Heart right ventricle (tissue), 16 donors: ENCODE data around the gene KBTBD8. TPM values are rescaled to one million over a fixed set of nuclear protein-coding genes. Genes with fewer than 3 reads are reported as not detected.
A peak's percentile ranks its signal among the peaks of the same experiment; 100 is the strongest.

Source experiments
- ATAC-seq, 8 donors: fragments of 200-7000 bp; cut with Tn5 transposase; one replicate each; pipeline ENCODE4 v1.9.1; 2020; ENCODE audit warnings: mild to moderate bottlenecking in 8 of 8, moderate library complexity in 8 of 8, moderate number of reproducible peaks in 1 of 8
- DNase-seq, 2 donors: peaks; one replicate each; pipeline ENCODE4 v3.0.0-alpha.2; 2020
- H3K27ac ChIP-seq, 10 donors: fragments of 200-600 bp; sonication (generic) in 2 of 10; one replicate each; pipeline versions ENCODE4 v1.5.0 to v1.8.0; 2020 to 2022; ENCODE audit warnings: mild to moderate bottlenecking in 3 of 10
- H3K27me3 ChIP-seq, 7 donors: fragments of 200-600 bp; one replicate each; pipeline ENCODE4 v1.8.0; 2021 to 2022; ENCODE audit warnings: mild to moderate bottlenecking in 2 of 7
- H3K36me3 ChIP-seq, 9 donors: fragments of 200-600 bp; sonication (generic) in 1 of 9; one replicate each; pipeline versions ENCODE4 v1.5.0 to v1.8.0; 2020 to 2022; ENCODE audit warnings: mild to moderate bottlenecking in 2 of 9
- H3K4me1 ChIP-seq, 9 donors: fragments of 200-600 bp; sonication (generic) in 1 of 9; one replicate each; pipeline versions ENCODE4 v1.5.0 to v1.8.0; 2020 to 2022; ENCODE audit warnings: mild to moderate bottlenecking in 4 of 9
- H3K4me3 ChIP-seq, 10 donors: fragments of 200-600 bp; sonication (generic) in 2 of 10; one replicate each; pipeline versions ENCODE4 v1.5.0 to v1.8.0; 2020 to 2022; ENCODE audit warnings: mild to moderate bottlenecking in 7 of 10, moderate library complexity in 2 of 10
- H3K9me3 ChIP-seq, 11 donors: fragments of 200-600 bp in 10 of 11; sonication (generic) in 2 of 11; one replicate each; pipeline versions ENCODE4 v1.5.0 to v1.8.0; 2013 to 2022; ENCODE audit warnings: mild to moderate bottlenecking in 2 of 11, control low read depth in 1 of 11, moderate library complexity in 1 of 11
- WGBS, 2 donors: extraction: QIAGEN DNeasy Blood & Tissue Kit; methylation state at CpG; one replicate each; pipeline ENCODE4 v1.1.7; 2013; ENCODE audit warnings: inconsistent platforms in 1 of 2; 5-methylcytosine and 5-hydroxymethylcytosine counted together
- intact Hi-C, 10 donors: fragments of 100-400 bp; cut with DNase I; formaldehyde crosslinking; loops; one replicate each; pipeline versions ENCODE4 v1.11.1 to v1.14.2; 2022
- polyA plus RNA-seq, 2 donors: library from polyadenylated mRNA; stranded (reverse); fragments of 200-250 nt; gene quantifications; one replicate each; pipeline ENCODE4 v1.2.3, GENCODE V29; 2013
- total RNA-seq, 10 donors: library from RNA; stranded (reverse); fragmentation: NEBNext Ultra II Directional in 3 of 10; extraction: Animal tissue kit (Norgen Biotek cat#: 25700) in 3 of 10; gene quantifications; one replicate each; pipeline versions ENCODE4 v1.2.1 to v1.2.4, GENCODE V29; 2021 to 2023
- TF ChIP-seq, protein P1 (sequence below), 9 donors: fragments of 200-600 bp; sonication (generic) in 2 of 9; IDR thresholded peaks; one replicate each; pipeline versions ENCODE4 v1.5.0 to v1.8.0; 2021 to 2022; ENCODE audit warnings: antibody characterized with exemption in 9 of 9, mild to moderate bottlenecking in 5 of 9, moderate library complexity in 1 of 9
- donor health status: Arrhythmogenic right ventricular cardiomyopathy.
- donor health status: ischemic (EF 13 %, LVEDD 7.1; RV severe dilation, severe dysfunction).
- donor health status: healthy with polysubstance abuse.
- donor health status: DM: no; HTN: yes; CAD: no.
- donor health status: DM: no; HTN: no; CAD: no.
- donor health status: ischemic (EF 25% LVEDD 6.9; RV normal size, moderate dysfunction).
- donor health status: ischemic (EF 25% LVEDD 5.7; RV mildly dilated, moderate dysfunction).
- donor health status: healthy.
- donor health status: DM: yes; HTN: yes; CAD: no.
- donor health status: Ischemic cardiomyopathy.
- donor health status: ischemic (EF 35%, LVEDD 5.7; RV mildly dilated, moderate dysfunction).
- donor health status: nonischemic (EF 11% LVEDD 7.7; RV severe dilation, severe dysfunction).
- donor health status: DM: yes; HTN: yes; CAD: no.
- donor health status: PGD.
- donor health status: ischemic (EF 29% LVEDD 5.4; RV normal size, mild dysfunction).
- donor health status: nonischemic (EF 23%, LVEDD 6.1; RV moderate dilation, normal function).

The KBTBD8 gene
- total and polyA plus RNA-seq, 12 donors, result 1.2 to 11.4 (median 4.5) TPM

- intact Hi-C loops, result no loop called here
- Histone ChIP-seq H3K9me3 (no peaks in the 10 kb centered on the region), H3K27me3 (no peaks in the 10 kb centered on the region), H3K36me3 (peaks cover 0 to 18% (median 0%) of the 10 kb centered on the region in 9 donors), H3K4me1 (peaks cover 0 to 28% (median 10%) of the 10 kb centered on the region in 9 donors), H3K4me3 (no peak overlapping the region), H3K27ac (peak overlapping the region in 2 of 10 donors; percentile 13 to 76)
- DNase-seq (no peak), ATAC-seq (no peak)
- 88 to 90% methylated on average over 8 of the region's 8 CpGs for WGBS, 2 donors
- TF ChIP-seq, protein P1, sequence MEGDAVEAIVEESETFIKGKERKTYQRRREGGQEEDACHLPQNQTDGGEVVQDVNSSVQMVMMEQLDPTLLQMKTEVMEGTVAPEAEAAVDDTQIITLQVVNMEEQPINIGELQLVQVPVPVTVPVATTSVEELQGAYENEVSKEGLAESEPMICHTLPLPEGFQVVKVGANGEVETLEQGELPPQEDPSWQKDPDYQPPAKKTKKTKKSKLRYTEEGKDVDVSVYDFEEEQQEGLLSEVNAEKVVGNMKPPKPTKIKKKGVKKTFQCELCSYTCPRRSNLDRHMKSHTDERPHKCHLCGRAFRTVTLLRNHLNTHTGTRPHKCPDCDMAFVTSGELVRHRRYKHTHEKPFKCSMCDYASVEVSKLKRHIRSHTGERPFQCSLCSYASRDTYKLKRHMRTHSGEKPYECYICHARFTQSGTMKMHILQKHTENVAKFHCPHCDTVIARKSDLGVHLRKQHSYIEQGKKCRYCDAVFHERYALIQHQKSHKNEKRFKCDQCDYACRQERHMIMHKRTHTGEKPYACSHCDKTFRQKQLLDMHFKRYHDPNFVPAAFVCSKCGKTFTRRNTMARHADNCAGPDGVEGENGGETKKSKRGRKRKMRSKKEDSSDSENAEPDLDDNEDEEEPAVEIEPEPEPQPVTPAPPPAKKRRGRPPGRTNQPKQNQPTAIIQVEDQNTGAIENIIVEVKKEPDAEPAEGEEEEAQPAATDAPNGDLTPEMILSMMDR (IDR thresholded peaks at IDR 0.05), result no peak
Observed at GRCh38 chr3:67001086-67001861, 3.2 kb downstream of the KBTBD8 start.

GRCh38 chr3:67005974-67006373, 7.9 kb downstream of the KBTBD8 start:
- H3K27me3 ChIP-seq, result no peaks in the 10 kb centered on the region
- no peaks in the 10 kb centered on the region for H3K9me3 ChIP-seq
- ATAC-seq (peak in 3 of 8 donors; percentile 59 to 81 (median 66)), DNase-seq (no peak)
- H3K4me3 ChIP-seq, result peak overlapping the region in 3 of 10 donors; percentile 1 to 19 (median 18)
- peaks cover 0 to 41% (median 0%) of the 10 kb centered on the region in 9 donors for H3K36me3 ChIP-seq
- TF ChIP-seq, protein P1 (IDR thresholded peaks at IDR 0.05), result no peak
- H3K27ac ChIP-seq, result peak overlapping the region in 7 of 10 donors; percentile 7 to 73 (median 50)
- peaks cover 0 to 16% (median 0%) of the 10 kb centered on the region in 9 donors for H3K4me1 ChIP-seq
- WGBS, 2 donors, result 73 to 76% methylated on average over 1 of the region's 1 CpG
- intact Hi-C loops, result no loop called here

GRCh38 chr3:67006460-67006859, 8.4 kb downstream of the KBTBD8 start:
- TF ChIP-seq, protein P1 (IDR thresholded peaks at IDR 0.05), result no peak
- DNase-seq (no peak), ATAC-seq (peak in 6 of 8 donors; percentile 47 to 90 (median 71))
- WGBS, 2 donors, result 37 to 53% methylated on average over 5 of the region's 5 CpGs
- Histone ChIP-seq H3K4me3 (peak overlapping the region in 4 of 10 donors; percentile 1 to 19 (median 13)), H3K9me3 (no peaks in the 10 kb centered on the region), H3K27me3 (no peaks in the 10 kb centered on the region), H3K27ac (peak overlapping the region in 7 of 10 donors; percentile 7 to 73 (median 50)), H3K4me1 (peaks cover 0 to 16% (median 0%) of the 10 kb centered on the region in 9 donors), H3K36me3 (peaks cover 0 to 41% (median 0%) of the 10 kb centered on the region in 9 donors)
- intact Hi-C loops, result no loop called here

- Histone ChIP-seq H3K4me1 (peaks cover 0 to 16% (median 0%) of the 10 kb centered on the region in 9 donors), H3K36me3 (peaks cover 0 to 36% (median 0%) of the 10 kb centered on the region in 9 donors), H3K27ac (no peak overlapping the region), H3K27me3 (no peaks in the 10 kb centered on the region), H3K4me3 (no peak overlapping the region), H3K9me3 (no peaks in the 10 kb centered on the region)
- TF ChIP-seq, protein P1 (IDR thresholded peaks at IDR 0.05), result no peak
- intact Hi-C loops, result no loop called here
- no peak for DNase-seq
- WGBS, 2 donors, result 82 to 91% methylated on average over 2 of the region's 2 CpGs
- no peak for ATAC-seq
Observed at GRCh38 chr3:67008388-67008787, 10.3 kb downstream of the KBTBD8 start.
